HCT116 (cell line): ENCODE data around the gene GUK1. TPM values are rescaled to one million over a fixed set of nuclear protein-coding genes. Genes with fewer than 3 reads are reported as not detected.

ENCODE experiments used
- ATAC-seq: fragments of 200-7000 bp; cut with Tn5 transposase; 2 replicates; pipeline ENCODE4 v1.9.1; 2020; ENCODE audit warnings: mild to moderate bottlenecking, moderate library complexity
- BruUV-seq: library from RNA; stranded (reverse); fragments of 400-500 nt; replicated peaks from 2 replicates; lab custom pipeline; 2021; lab: Mats Ljungman, UMichigan
- CTCF ChIA-PET: fragments of 300-600 bp; sonication (Branson Sonifier 250); formaldehyde crosslinking; loops from one replicate; lab custom pipeline; 2021; ENCODE audit warnings: antibody characterized with exemption; lab: Charles Lee
- POLR2A ChIA-PET: fragments of 300-600, 350-600 bp; sonication (Branson Sonifier 250); formaldehyde crosslinking; loops from one replicate; lab custom pipeline; 2021; ENCODE audit warnings: antibody characterized with exemption; lab: Charles Lee
- RAD21 ChIA-PET, 2 experiments: fragments of 300-600 bp; sonication (Branson Sonifier 250); formaldehyde crosslinking; loops; one replicate each; lab custom pipeline; 2023; ENCODE audit warnings: low total read pairs in 2 of 2; ENCODE audit not compliant: uncharacterized antibody in 2 of 2, unreplicated experiment in 2 of 2, low non-redundant PET in 1 of 2; lab: Charles Lee
- DNase-seq: peaks from one replicate; pipeline ENCODE4 v3.0.0-alpha.2; 2010; ENCODE audit warnings: low read depth, low spot score
- H2AFZ ChIP-seq: fragments of 200-600 bp; shearing (Covaris generic), sonication (generic); 2 replicates; pipeline ENCODE4 v1.6.1; 2017; ENCODE audit warnings: low read depth, mixed run types, mixed read lengths, antibody characterized with exemption, low read length; ENCODE audit not compliant: poor library complexity, severe bottlenecking
- H3K27ac ChIP-seq: 2 replicates; pipeline ENCODE4 v1.5.1; 2012; ENCODE audit warnings: low read depth, low read length
- H3K27me3 ChIP-seq: fragments of 200-600 bp; sonication (generic); 2 replicates; pipeline ENCODE4 v1.6.1; 2016; ENCODE audit warnings: mixed run types, low read length, mixed read lengths; ENCODE audit not compliant: insufficient read depth
- H3K36me3 ChIP-seq, 2 experiments: fragments of 200-500 bp in 1 of 2; fragments of 200-600 bp in 1 of 2; sonication (Bioruptor generic) in 1 of 2; sonication (generic) in 1 of 2; 2 replicates each; pipeline versions ENCODE4 v1.5.1 to v1.6.1; 2014 to 2016; ENCODE audit warnings: low read length in 2 of 2, inconsistent platforms in 1 of 2, mixed read lengths in 1 of 2, mixed run types in 1 of 2; ENCODE audit not compliant: insufficient read depth in 2 of 2, control insufficient read depth in 1 of 2
- H3K4me1 ChIP-seq, 2 experiments: fragments of 200-600 bp in 1 of 2; sonication (generic) in 1 of 2; 2 replicates each; pipeline versions ENCODE4 v1.5.1 to v1.6.1; 2012 to 2017; ENCODE audit warnings: low read length in 2 of 2, inconsistent platforms in 1 of 2, mild to moderate bottlenecking in 1 of 2, mixed read lengths in 1 of 2, mixed run types in 1 of 2, moderate library complexity in 1 of 2; ENCODE audit not compliant: insufficient read depth in 2 of 2, control insufficient read depth in 1 of 2
- H3K4me2 ChIP-seq: fragments of 200-600 bp; sonication (generic); 2 replicates; pipeline ENCODE4 v1.6.1; 2017; ENCODE audit warnings: mixed run types, low read length, mixed read lengths
- H3K4me3 ChIP-seq, 2 experiments: fragments of 200-600 bp in 1 of 2; sonication (generic) in 1 of 2; replicated peaks in 1 of 2; 2 replicates each; pipeline ENCODE4 v1.5.1; 2011 to 2016; ENCODE audit warnings: low read length in 2 of 2, control low read depth in 1 of 2, low read depth in 1 of 2, mild to moderate bottlenecking in 1 of 2, mixed read lengths in 1 of 2, mixed run types in 1 of 2
- H3K79me2 ChIP-seq: fragments of 200-600 bp; sonication (generic); 2 replicates; pipeline ENCODE4 v1.6.1; 2017; ENCODE audit warnings: mild to moderate bottlenecking, mixed run types, low read length, moderate library complexity, mixed read lengths; ENCODE audit not compliant: insufficient read depth
- H3K9ac ChIP-seq: fragments of 200-600 bp; sonication (generic); 2 replicates; pipeline ENCODE4 v1.6.1; 2016; ENCODE audit warnings: low read length, mixed read lengths
- H3K9me2 ChIP-seq: fragments of 200-600 bp; sonication (generic), shearing (Covaris generic); 2 replicates; pipeline ENCODE4 v1.6.1; 2017; ENCODE audit warnings: mixed run types, mild to moderate bottlenecking, moderate library complexity; ENCODE audit not compliant: insufficient read depth
- H3K9me3 ChIP-seq, 2 experiments: fragments of 200-500 bp in 1 of 2; fragments of 200-600 bp in 1 of 2; sonication (Bioruptor generic) in 1 of 2; sonication (generic) in 1 of 2; 2 replicates each; pipeline ENCODE4 v1.6.1; 2014 to 2017; ENCODE audit warnings: low read length in 2 of 2, mixed read lengths in 2 of 2, inconsistent platforms in 1 of 2, low read depth in 1 of 2, mild to moderate bottlenecking in 1 of 2, mixed run types in 1 of 2, moderate library complexity in 1 of 2; ENCODE audit not compliant: control insufficient read depth in 1 of 2, insufficient read depth in 1 of 2
- H4K20me1 ChIP-seq: fragments of 200-600 bp; sonication (generic), shearing (Covaris generic); 2 replicates; pipeline ENCODE4 v1.6.1; 2017; ENCODE audit warnings: mixed run types, mild to moderate bottlenecking, moderate library complexity; ENCODE audit not compliant: insufficient read depth
- CEBPB ChIP-seq: IDR thresholded peaks from 2 replicates; pipeline ENCODE4 v1.6.1; 2012; ENCODE audit warnings: low read depth
- EGR1 ChIP-seq: IDR thresholded peaks from 2 replicates; pipeline ENCODE4 v1.6.1; 2012; ENCODE audit warnings: low read depth
- ELF1 ChIP-seq: IDR thresholded peaks from 2 replicates; pipeline ENCODE4 v1.6.1; 2012; ENCODE audit warnings: low read depth, borderline replicate concordance
- EZH2phosphoT487 ChIP-seq: fragments of 200-600 bp; IDR thresholded peaks from 2 replicates; pipeline ENCODE4 v1.6.1; 2018; ENCODE audit warnings: antibody characterized with exemption, borderline replicate concordance
- FOSL1 ChIP-seq: IDR thresholded peaks from 2 replicates; pipeline ENCODE4 v1.6.1; 2012; ENCODE audit warnings: low read depth
- POLR2A ChIP-seq: IDR thresholded peaks from 2 replicates; pipeline ENCODE4 v1.7.0; 2011; ENCODE audit warnings: borderline replicate concordance; ENCODE audit not compliant: insufficient read depth, insufficient read length; ENCODE audit errors: extremely low read depth
- POLR2AphosphoS5 ChIP-seq: IDR thresholded peaks from 2 replicates; pipeline ENCODE4 v1.6.1; 2011; ENCODE audit warnings: mild to moderate bottlenecking, low read depth, low read length, moderate library complexity
- RAD21 ChIP-seq: IDR thresholded peaks from 2 replicates; pipeline ENCODE4 v1.6.1; 2012; ENCODE audit warnings: low read depth, mild to moderate bottlenecking
- SIN3A ChIP-seq: IDR thresholded peaks from 2 replicates; pipeline ENCODE4 v1.6.1; 2012; ENCODE audit warnings: low read depth
- SP1 ChIP-seq: IDR thresholded peaks from 2 replicates; pipeline ENCODE4 v1.6.1; 2012; ENCODE audit warnings: low read depth
- ZNF274 ChIP-seq: fragments of 200-500 bp; sonication (Bioruptor generic); IDR thresholded peaks from 2 replicates; pipeline ENCODE4 v1.6.1; 2014; ENCODE audit warnings: mild to moderate bottlenecking, low read depth, low read length, inconsistent platforms
- intact Hi-C: fragments of 100-400 bp; cut with micrococcal nuclease; formaldehyde crosslinking; loops from 2 replicates; pipeline ENCODE4 v1.10.0; 2022
- total RNA-seq: library from RNA; stranded (reverse); gene quantifications from one replicate; pipeline ENCODE4 v1.2.1, GENCODE V29; 2021; ENCODE audit not compliant: unreplicated experiment
- TF ChIP-seq, protein P1 (sequence below): IDR thresholded peaks from 2 replicates; pipeline ENCODE4 v1.6.1; 2011; ENCODE audit warnings: mild to moderate bottlenecking, low read length, moderate library complexity; ENCODE audit not compliant: insufficient replicate concordance; ENCODE audit errors: extremely low read depth
- TF ChIP-seq, protein P2 (sequence below): IDR thresholded peaks from 2 replicates; pipeline ENCODE4 v1.6.1; 2012; ENCODE audit warnings: low read depth
- TF ChIP-seq, protein P3 (sequence below), 3 experiments: fragments of 200-600 bp in 1 of 3; sonication (generic) in 1 of 3; IDR thresholded peaks in 2 of 3; conservative IDR thresholded peaks in 1 of 3; 2 replicates each; pipeline ENCODE4 v1.5.1; 2012 to 2017; ENCODE audit warnings: low read depth in 2 of 3, low read length in 2 of 3, antibody characterized with exemption in 1 of 3, borderline replicate concordance in 1 of 3, control low read depth in 1 of 3, mild to moderate bottlenecking in 1 of 3, mixed read lengths in 1 of 3, mixed run types in 1 of 3, moderate library complexity in 1 of 3; ENCODE audit not compliant: insufficient read depth in 1 of 3
- TF ChIP-seq, protein P4 (sequence below): IDR thresholded peaks from 2 replicates; pipeline ENCODE4 v1.6.1; 2012

GUK1 gene
- total RNA-seq, 1 experiment from 2014 or later, result 145 TPM

DNA sequence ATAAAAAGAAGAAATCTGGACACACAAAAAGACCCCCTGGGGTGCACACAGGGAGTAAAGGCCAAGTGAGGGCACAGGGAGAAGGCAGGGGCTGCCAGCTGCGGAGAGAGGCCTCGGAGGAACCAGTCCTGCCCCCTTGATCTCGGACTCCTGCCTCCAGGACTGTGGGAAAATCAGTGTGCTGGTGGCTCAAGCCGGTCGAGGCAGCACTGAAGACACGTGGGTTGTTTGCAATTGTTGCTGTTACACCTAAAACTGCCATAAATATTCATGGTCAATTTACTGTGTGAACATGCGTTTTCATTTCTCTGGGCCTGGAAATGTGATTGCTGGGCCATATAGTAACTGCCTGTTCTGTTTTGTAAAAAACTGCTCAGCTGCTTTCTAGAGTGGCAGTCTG, 44.1 kb downstream of the GUK1 start:
- Histone ChIP-seq H3K4me3 (no peak overlapping the region), H3K27me3 (no peaks in the 10 kb centered on the region), H3K4me2 (no peak overlapping the region), H3K27ac (no peak overlapping the region), H2AFZ (no peak overlapping the region), H3K9me3 (no peaks in the 10 kb centered on the region), H3K36me3 (no peaks in the 10 kb centered on the region), H3K79me2 (no peaks in the 10 kb centered on the region), H3K9ac (no peak overlapping the region), H4K20me1 (no peaks in the 10 kb centered on the region), H3K9me2 (no peaks in the 10 kb centered on the region), H3K4me1 (0 out of 4 replicates have a peak, but pooled peaks cover 0 to 9% of the 10 kb centered on the region in 2 experiments)
- DNase-seq (no peak), ATAC-seq (no peak)
- TF ChIP-seq ZNF274, result no peak
- TF ChIP-seq, protein P1, sequence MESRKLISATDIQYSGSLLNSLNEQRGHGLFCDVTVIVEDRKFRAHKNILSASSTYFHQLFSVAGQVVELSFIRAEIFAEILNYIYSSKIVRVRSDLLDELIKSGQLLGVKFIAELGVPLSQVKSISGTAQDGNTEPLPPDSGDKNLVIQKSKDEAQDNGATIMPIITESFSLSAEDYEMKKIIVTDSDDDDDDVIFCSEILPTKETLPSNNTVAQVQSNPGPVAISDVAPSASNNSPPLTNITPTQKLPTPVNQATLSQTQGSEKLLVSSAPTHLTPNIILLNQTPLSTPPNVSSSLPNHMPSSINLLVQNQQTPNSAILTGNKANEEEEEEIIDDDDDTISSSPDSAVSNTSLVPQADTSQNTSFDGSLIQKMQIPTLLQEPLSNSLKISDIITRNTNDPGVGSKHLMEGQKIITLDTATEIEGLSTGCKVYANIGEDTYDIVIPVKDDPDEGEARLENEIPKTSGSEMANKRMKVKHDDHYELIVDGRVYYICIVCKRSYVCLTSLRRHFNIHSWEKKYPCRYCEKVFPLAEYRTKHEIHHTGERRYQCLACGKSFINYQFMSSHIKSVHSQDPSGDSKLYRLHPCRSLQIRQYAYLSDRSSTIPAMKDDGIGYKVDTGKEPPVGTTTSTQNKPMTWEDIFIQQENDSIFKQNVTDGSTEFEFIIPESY, result no peak
- TF ChIP-seq, protein P2, sequence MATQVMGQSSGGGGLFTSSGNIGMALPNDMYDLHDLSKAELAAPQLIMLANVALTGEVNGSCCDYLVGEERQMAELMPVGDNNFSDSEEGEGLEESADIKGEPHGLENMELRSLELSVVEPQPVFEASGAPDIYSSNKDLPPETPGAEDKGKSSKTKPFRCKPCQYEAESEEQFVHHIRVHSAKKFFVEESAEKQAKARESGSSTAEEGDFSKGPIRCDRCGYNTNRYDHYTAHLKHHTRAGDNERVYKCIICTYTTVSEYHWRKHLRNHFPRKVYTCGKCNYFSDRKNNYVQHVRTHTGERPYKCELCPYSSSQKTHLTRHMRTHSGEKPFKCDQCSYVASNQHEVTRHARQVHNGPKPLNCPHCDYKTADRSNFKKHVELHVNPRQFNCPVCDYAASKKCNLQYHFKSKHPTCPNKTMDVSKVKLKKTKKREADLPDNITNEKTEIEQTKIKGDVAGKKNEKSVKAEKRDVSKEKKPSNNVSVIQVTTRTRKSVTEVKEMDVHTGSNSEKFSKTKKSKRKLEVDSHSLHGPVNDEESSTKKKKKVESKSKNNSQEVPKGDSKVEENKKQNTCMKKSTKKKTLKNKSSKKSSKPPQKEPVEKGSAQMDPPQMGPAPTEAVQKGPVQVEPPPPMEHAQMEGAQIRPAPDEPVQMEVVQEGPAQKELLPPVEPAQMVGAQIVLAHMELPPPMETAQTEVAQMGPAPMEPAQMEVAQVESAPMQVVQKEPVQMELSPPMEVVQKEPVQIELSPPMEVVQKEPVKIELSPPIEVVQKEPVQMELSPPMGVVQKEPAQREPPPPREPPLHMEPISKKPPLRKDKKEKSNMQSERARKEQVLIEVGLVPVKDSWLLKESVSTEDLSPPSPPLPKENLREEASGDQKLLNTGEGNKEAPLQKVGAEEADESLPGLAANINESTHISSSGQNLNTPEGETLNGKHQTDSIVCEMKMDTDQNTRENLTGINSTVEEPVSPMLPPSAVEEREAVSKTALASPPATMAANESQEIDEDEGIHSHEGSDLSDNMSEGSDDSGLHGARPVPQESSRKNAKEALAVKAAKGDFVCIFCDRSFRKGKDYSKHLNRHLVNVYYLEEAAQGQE, result no peak
- TF ChIP-seq ELF1, result no peak
- no peak for TF ChIP-seq EZH2phosphoT487
- no peak for TF ChIP-seq RAD21
- no peak for TF ChIP-seq POLR2A
- TF ChIP-seq, protein P3, sequence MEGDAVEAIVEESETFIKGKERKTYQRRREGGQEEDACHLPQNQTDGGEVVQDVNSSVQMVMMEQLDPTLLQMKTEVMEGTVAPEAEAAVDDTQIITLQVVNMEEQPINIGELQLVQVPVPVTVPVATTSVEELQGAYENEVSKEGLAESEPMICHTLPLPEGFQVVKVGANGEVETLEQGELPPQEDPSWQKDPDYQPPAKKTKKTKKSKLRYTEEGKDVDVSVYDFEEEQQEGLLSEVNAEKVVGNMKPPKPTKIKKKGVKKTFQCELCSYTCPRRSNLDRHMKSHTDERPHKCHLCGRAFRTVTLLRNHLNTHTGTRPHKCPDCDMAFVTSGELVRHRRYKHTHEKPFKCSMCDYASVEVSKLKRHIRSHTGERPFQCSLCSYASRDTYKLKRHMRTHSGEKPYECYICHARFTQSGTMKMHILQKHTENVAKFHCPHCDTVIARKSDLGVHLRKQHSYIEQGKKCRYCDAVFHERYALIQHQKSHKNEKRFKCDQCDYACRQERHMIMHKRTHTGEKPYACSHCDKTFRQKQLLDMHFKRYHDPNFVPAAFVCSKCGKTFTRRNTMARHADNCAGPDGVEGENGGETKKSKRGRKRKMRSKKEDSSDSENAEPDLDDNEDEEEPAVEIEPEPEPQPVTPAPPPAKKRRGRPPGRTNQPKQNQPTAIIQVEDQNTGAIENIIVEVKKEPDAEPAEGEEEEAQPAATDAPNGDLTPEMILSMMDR (IDR thresholded peaks at IDR 0.05 in 2 of 3, conservative IDR thresholded peaks at IDR 0.05 in 1 of 3; ENCODE audit: borderline replicate concordance in 1 of 3, insufficient read depth in 1 of 3, low read depth in 2 of 3, low read length in 2 of 3), result no peak
- TF ChIP-seq EGR1, result no peak
- TF ChIP-seq SIN3A, result no peak
- TF ChIP-seq POLR2AphosphoS5, result no peak
- no peak for TF ChIP-seq FOSL1
- TF ChIP-seq, protein P4, sequence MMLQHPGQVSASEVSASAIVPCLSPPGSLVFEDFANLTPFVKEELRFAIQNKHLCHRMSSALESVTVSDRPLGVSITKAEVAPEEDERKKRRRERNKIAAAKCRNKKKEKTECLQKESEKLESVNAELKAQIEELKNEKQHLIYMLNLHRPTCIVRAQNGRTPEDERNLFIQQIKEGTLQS, result no peak
- no peak for TF ChIP-seq SP1
- TF ChIP-seq CEBPB, result no peak
- ChIA-PET CTCF (interaction anchor here (0.6 kb wide), 1 partner anchor 29 kb away, joined by 3 read pairs; no protein-coding TSS in a partner anchor), POLR2A (no interaction called here), RAD21 (no interaction called here)
- no TSS peak for BruUV-seq
- intact Hi-C loops, result no loop called here
